GM13976 (cell line): ENCODE results near the gene PRKAG2.

Experiments
- DNase-seq: peaks from one replicate; pipeline ENCODE4 v3.0.0; 2012; ENCODE audit warnings: low spot score
- in situ Hi-C: fragments of 300-500 bp; cut with MboI; formaldehyde crosslinking; loops from one replicate; pipeline ENCODE4 v1.12.0; 2022; ENCODE audit warnings: low sequenced_read_pairs, mixed read lengths, inconsistent platforms; ENCODE audit not compliant: unreplicated experiment
- TF ChIP-seq, protein P1 (sequence below): IDR thresholded peaks from 2 replicates; pipeline ENCODE4 v1.5.1; 2012; ENCODE audit warnings: borderline replicate concordance, mild to moderate bottlenecking; ENCODE audit not compliant: insufficient read depth; ENCODE audit errors: extremely low read depth, missing control alignments, control extremely low read depth

The PRKAG2 gene

DNA sequence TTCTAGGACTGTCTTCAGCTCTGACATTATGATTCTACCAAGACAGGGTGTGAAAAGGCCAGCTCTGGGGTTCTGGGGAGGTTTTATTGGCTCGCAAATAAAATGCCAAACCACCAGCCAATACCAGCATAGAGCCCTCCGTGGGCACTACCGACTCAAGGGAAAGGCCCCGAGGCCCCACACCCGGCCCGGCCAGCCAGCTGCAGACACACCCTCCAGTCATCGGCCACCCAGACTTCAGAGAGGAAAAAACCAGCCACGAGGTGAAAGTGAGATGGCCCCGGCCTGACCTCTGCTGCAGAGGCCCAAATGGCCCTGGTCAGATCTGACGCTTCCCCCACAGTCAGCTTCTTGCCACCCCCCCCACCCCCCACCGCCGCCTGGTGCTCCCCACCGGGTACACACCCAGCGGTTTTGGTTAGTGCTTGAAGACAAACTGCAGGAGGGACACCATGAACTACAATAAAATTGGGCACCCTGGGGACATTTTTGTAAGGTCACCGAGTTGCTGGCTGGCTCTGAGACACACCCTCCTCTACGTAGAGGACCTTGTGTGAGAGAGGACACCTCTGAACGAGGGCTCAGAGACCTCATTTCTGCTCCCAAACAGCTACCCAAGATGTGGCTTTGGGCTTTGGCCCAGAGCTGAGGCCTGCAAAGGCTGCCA lies 79.9 kb downstream of the PRKAG2 start:
- TF ChIP-seq, protein P1, sequence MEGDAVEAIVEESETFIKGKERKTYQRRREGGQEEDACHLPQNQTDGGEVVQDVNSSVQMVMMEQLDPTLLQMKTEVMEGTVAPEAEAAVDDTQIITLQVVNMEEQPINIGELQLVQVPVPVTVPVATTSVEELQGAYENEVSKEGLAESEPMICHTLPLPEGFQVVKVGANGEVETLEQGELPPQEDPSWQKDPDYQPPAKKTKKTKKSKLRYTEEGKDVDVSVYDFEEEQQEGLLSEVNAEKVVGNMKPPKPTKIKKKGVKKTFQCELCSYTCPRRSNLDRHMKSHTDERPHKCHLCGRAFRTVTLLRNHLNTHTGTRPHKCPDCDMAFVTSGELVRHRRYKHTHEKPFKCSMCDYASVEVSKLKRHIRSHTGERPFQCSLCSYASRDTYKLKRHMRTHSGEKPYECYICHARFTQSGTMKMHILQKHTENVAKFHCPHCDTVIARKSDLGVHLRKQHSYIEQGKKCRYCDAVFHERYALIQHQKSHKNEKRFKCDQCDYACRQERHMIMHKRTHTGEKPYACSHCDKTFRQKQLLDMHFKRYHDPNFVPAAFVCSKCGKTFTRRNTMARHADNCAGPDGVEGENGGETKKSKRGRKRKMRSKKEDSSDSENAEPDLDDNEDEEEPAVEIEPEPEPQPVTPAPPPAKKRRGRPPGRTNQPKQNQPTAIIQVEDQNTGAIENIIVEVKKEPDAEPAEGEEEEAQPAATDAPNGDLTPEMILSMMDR: no peak
- DNase-seq: no peak
- in situ Hi-C loops: no loop called here

DNA sequence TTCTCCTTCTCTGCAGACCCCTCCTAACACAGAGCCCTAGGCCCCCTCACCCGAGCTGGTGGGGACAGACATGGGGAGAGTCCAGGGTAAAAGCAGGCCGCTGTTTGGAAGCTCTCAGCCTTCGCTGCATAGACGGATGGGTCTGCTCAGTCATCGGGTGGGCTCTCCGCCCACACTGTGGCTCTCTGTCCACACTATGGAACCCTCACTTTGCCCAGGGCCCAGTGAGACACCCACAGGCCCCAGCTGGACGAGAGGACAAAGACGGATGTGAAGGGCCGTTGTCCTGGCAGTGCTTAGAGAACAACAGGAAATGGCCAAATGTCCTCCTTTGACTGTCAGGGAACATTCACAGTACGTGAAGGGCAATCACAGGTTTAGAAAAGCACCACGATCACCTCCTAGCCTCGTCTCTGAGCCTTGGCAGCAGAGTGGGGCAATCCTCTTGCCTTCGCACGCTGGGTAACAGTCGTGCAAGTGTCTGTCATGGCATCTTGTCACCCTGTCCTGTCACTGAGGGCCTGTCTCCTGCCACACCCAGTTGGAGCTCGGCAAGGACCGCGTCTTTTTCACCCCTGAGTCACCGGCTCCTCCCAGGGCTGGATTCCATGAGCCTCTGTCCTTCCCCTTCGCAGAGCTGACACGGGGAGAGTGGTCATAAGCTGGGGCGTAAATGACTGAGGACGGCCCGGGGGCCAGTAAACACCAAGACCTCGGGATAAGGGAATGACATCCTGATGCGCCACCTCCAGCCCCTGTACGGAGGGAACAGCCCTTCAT lies 80.6 kb downstream of the PRKAG2 start:
- TF ChIP-seq, protein P1: no peak
- in situ Hi-C loops: no loop called here
- DNase-seq: no peak

DNA sequence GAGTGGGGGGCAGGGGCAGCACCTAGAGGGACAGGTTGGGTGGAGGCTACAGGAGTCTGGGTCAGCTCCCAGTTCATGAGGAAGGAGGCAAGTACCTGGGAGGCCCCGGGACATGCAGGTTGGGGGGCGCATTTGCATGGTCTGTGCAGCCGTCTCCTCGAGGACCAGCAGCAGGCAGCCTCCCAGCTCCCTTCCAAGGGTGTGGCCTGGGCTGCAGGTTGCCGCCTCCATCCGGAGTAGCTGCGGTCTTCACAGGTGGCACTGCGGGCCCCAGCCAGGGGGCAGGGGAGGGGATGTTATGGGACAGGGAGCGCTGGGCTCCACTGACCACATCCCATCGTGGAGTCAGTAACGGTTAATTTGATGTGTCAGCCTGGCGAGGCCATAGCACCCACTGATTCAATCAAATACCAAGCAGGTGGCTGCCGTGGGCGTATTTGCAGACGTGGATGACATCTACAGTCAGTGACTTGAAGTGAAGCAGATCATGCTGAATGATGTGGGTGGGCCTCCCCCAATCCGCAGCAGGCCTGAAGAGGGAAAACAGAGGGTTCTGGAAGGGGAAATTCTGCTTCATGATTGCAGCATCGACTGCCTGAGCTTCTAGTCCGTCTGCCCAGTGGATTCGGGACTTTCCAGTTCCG lies 81.6 kb downstream of the PRKAG2 start:
- DNase-seq: peak; percentile 77
- TF ChIP-seq, protein P1: no peak
- in situ Hi-C loops: no loop called here

DNA sequence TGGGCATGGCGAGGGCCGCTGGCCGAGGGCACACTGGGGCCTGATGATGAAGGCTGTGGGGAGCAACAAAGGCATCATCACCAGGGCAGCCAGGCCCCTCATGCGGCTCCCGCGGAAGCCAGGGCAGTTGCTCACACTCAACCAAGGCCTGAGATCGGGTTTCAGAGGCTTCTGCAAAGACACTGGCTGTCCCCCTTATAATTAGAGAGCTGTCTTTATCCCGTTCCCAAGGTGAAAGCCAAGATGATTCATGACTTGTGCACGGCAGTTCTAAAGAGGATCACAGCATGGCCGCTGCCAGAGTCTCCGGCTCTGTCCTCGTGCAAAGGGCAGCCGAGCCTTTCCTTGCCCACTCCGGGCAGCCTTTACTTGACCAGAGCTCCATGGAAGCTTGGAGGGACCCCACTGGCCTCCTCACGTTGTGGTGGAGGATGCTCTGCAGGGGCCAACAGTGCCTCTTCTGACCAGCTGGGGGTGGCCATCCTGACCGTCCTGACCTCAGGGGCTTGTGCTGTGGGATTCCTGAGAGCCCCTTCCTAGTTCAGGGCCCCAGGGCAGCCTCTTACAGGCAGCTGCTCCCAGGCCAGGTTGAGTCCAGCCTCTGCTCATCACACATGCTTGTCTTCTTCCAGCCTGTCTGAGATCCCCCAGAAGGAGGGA lies 82.3 kb downstream of the PRKAG2 start:
- in situ Hi-C loops: no loop called here
- TF ChIP-seq, protein P1: no peak
- no peak for DNase-seq

DNA sequence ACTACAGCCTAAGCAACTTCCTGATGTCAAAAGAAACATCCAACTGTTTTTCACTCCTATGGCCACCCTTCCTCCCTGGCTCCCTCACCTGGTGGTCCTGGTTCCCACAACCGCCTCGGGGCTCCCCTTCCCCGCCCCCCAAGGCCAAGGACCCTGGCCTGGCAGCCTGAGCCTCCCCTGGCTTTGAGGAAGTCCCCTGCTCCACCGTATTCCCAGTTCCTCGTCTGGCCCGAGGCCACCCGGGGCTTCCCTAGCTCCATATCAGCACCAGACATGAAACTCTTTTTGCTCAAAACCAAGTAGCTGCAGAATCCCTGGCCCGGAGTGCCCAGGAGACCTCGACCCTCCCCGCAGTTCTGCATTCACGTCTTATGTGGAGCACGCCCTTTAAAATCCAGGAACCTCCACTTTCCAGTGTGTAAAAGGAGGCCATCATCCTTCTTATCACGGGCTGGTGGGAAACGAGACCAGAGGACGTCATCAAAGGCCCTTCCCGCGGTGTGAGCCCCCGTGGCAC lies 82.9 kb downstream of the PRKAG2 start:
- DNase-seq: no peak
- in situ Hi-C loops: no loop called here

More for the DNA sequence above, 82.9 kb downstream of the PRKAG2 start:
- TF ChIP-seq, protein P1: no peak
